DOHH2 (cell line): ENCODE measurements around the gene IMMP2L.
"Not testable (repeated sequence)": the region's sequence is repeated elsewhere in the genome, so short reads cannot be mapped to it uniquely, and the experiment has no call there.

Experiments
- EZH2phosphoT487 ChIP-seq: fragments of 200-600 bp; sonication (generic); IDR thresholded peaks from 2 replicates; pipeline ENCODE4 v1.6.1; 2017; ENCODE audit warnings: borderline replicate concordance, mild to moderate bottlenecking, antibody characterized with exemption, low read length, moderate library complexity, mixed read lengths
- TF ChIP-seq, protein P1 (sequence below): fragments of 200-600 bp; sonication (generic); IDR thresholded peaks from one replicate; pipeline ENCODE4 v1.5.1; 2014; ENCODE audit warnings: antibody characterized with exemption, mild to moderate bottlenecking, low read depth, low read length; ENCODE audit not compliant: poor library complexity, severe bottlenecking

DNA sequence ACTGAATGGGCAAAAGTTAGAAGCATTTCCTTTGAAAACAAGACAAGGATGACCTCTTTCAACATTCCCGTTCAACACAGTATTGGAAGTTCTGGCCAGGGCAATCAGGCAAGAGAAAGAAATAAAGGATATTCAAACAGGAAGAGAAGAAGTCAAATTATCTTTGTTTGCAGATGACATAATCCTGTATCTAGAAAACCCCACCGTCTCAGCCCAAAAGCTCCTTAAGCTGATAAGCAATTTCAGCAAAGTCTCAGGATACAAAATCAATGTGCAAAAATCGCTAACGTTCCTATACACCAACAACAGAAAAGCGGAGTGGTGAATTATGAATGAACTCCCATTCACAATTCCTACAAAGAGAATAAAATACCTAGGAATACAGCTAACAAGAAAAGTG is 312.5 kb downstream of the IMMP2L start:
- TF ChIP-seq, protein P1, sequence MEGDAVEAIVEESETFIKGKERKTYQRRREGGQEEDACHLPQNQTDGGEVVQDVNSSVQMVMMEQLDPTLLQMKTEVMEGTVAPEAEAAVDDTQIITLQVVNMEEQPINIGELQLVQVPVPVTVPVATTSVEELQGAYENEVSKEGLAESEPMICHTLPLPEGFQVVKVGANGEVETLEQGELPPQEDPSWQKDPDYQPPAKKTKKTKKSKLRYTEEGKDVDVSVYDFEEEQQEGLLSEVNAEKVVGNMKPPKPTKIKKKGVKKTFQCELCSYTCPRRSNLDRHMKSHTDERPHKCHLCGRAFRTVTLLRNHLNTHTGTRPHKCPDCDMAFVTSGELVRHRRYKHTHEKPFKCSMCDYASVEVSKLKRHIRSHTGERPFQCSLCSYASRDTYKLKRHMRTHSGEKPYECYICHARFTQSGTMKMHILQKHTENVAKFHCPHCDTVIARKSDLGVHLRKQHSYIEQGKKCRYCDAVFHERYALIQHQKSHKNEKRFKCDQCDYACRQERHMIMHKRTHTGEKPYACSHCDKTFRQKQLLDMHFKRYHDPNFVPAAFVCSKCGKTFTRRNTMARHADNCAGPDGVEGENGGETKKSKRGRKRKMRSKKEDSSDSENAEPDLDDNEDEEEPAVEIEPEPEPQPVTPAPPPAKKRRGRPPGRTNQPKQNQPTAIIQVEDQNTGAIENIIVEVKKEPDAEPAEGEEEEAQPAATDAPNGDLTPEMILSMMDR: not testable (repeated sequence)
- TF ChIP-seq EZH2phosphoT487: not testable (repeated sequence)
